SK-N-SH (cell line): ENCODE data around the gene SASH1. TPM values are rescaled to one million over a fixed set of nuclear protein-coding genes. Genes with fewer than 3 reads are reported as not detected.

ENCODE experiments used
- CTCF ChIA-PET: fragments of 300-600, 350-600 bp; formaldehyde crosslinking; extraction: SDS; loops from one replicate; lab custom pipeline; 2021; lab: Yijun Ruan, JAX
- POLR2A ChIA-PET: fragments of 350-600 bp; sonication (Branson Sonifier 250); formaldehyde crosslinking; extraction: SDS; loops from one replicate; lab custom pipeline; 2020; ENCODE audit warnings: antibody characterized with exemption, inconsistent platforms; lab: Yijun Ruan, JAX
- DNase-seq: peaks from one replicate; pipeline ENCODE4 v3.0.0; 2012
- H2AFZ ChIP-seq: fragments of 200-600 bp; sonication (generic); 2 replicates; pipeline ENCODE4 v1.8.1; 2016; ENCODE audit warnings: antibody characterized with exemption, mild to moderate bottlenecking, low read depth
- H3F3A ChIP-seq: fragments of 200-600 bp; sonication (generic); replicated peaks from 2 replicates; pipeline ENCODE3; 2016; ENCODE audit warnings: antibody characterized with exemption, mild to moderate bottlenecking; ENCODE audit not compliant: insufficient read depth
- H3K27ac ChIP-seq, 2 experiments: fragments of 200-500 bp in 1 of 2; fragments of 200-600 bp in 1 of 2; sonication (Bioruptor generic) in 1 of 2; sonication (generic), shearing (Covaris generic) in 1 of 2; 2 replicates each; pipeline versions ENCODE4 v1.5.1 to v1.6.1; 2014 to 2016; ENCODE audit warnings: low read depth in 2 of 2, inconsistent platforms in 1 of 2, low read length in 1 of 2, mild to moderate bottlenecking in 1 of 2, mixed read lengths in 1 of 2
- H3K27me3 ChIP-seq: fragments of 200-600 bp; sonication (generic), shearing (Covaris generic); 2 replicates; pipeline ENCODE4 v1.6.1; 2016; ENCODE audit warnings: mixed run types; ENCODE audit not compliant: insufficient read depth
- H3K36me3 ChIP-seq, 2 experiments: fragments of 200-500 bp in 1 of 2; fragments of 200-600 bp in 1 of 2; sonication (Bioruptor generic) in 1 of 2; sonication (generic) in 1 of 2; replicated peaks in 1 of 2; 2 replicates each; pipeline versions ENCODE3 to v1.5.1; 2014 to 2016; ENCODE audit warnings: low read length in 1 of 2, mild to moderate bottlenecking in 1 of 2; ENCODE audit not compliant: insufficient read depth in 2 of 2, control insufficient read depth in 1 of 2
- H3K4me1 ChIP-seq, 2 experiments: fragments of 200-500 bp in 1 of 2; fragments of 200-600 bp in 1 of 2; sonication (Bioruptor generic) in 1 of 2; sonication (generic), shearing (Covaris generic) in 1 of 2; 2 replicates each; pipeline versions ENCODE4 v1.5.1 to v1.6.1; 2014 to 2016; ENCODE audit warnings: low read depth in 1 of 2, low read length in 1 of 2, mixed run types in 1 of 2; ENCODE audit not compliant: insufficient read depth in 2 of 2, control insufficient read depth in 1 of 2
- H3K4me2 ChIP-seq: fragments of 200-600 bp; sonication (generic), shearing (Covaris generic); 2 replicates; pipeline ENCODE4 v1.6.1; 2017; ENCODE audit warnings: mixed run types
- H3K4me3 ChIP-seq, 2 experiments: fragments of 200-500 bp in 1 of 2; fragments of 200-600 bp in 1 of 2; sonication (Bioruptor generic) in 1 of 2; sonication (generic), shearing (Covaris generic) in 1 of 2; 2 replicates each; pipeline versions ENCODE4 v1.5.1 to v1.8.1; 2014 to 2016; ENCODE audit warnings: low read depth in 2 of 2, inconsistent platforms in 1 of 2, low read length in 1 of 2, mild to moderate bottlenecking in 1 of 2, mixed read lengths in 1 of 2, moderate library complexity in 1 of 2
- H3K79me2 ChIP-seq: fragments of 200-600 bp; sonication (generic); 2 replicates; pipeline ENCODE4 v1.8.1; 2017; ENCODE audit warnings: mild to moderate bottlenecking; ENCODE audit not compliant: insufficient read depth
- H3K9ac ChIP-seq: fragments of 200-600 bp; sonication (generic); 2 replicates; pipeline ENCODE4 v1.6.1; 2017; ENCODE audit warnings: mixed run types
- H3K9me2 ChIP-seq: fragments of 200-600 bp; sonication (generic); 2 replicates; pipeline ENCODE4 v1.6.1; 2017; ENCODE audit warnings: mixed run types
- H3K9me3 ChIP-seq: fragments of 200-600 bp; sonication (generic); 2 replicates; pipeline ENCODE4 v1.6.1; 2017; ENCODE audit warnings: mixed run types, mild to moderate bottlenecking, moderate library complexity
- H4K20me1 ChIP-seq: fragments of 200-600 bp; sonication (generic); 2 replicates; pipeline ENCODE4 v1.6.1; 2017; ENCODE audit warnings: mild to moderate bottlenecking, mixed run types; ENCODE audit not compliant: insufficient read depth
- CHD2 ChIP-seq: fragments of 150-350 bp; IDR thresholded peaks from 2 replicates; pipeline ENCODE4 v1.6.1; 2018; ENCODE audit warnings: low read length; ENCODE audit not compliant: partially characterized antibody
- CTCF ChIP-seq: fragments of 200-600 bp; sonication (generic); IDR thresholded peaks from 2 replicates; pipeline ENCODE4 v1.6.1; 2017; ENCODE audit warnings: antibody characterized with exemption, mild to moderate bottlenecking, moderate library complexity
- ELF1 ChIP-seq: IDR thresholded peaks from 2 replicates; pipeline ENCODE4 v1.4.0; 2012
- EP300 ChIP-seq, 2 experiments: IDR thresholded peaks; 2 replicates each; pipeline versions ENCODE4 v1.4.0 to v1.6.1; 2012; ENCODE audit warnings: borderline replicate concordance in 1 of 2, low read depth in 1 of 2, low read length in 1 of 2
- EZH2phosphoT487 ChIP-seq: fragments of 200-600 bp; sonication (generic); IDR thresholded peaks from 2 replicates; pipeline ENCODE4 v1.6.1; 2017; ENCODE audit warnings: low read depth, mixed run types, mild to moderate bottlenecking, antibody characterized with exemption, moderate library complexity, borderline replicate concordance
- FOSL2 ChIP-seq: IDR thresholded peaks from 2 replicates; pipeline ENCODE4 v1.4.0; 2012; ENCODE audit warnings: low read depth, mild to moderate bottlenecking, moderate library complexity, borderline replicate concordance
- FOXJ3 ChIP-seq: sonication (generic); formaldehyde crosslinking; IDR thresholded peaks from 2 replicates; pipeline ENCODE4 v1.5.1; 2020; ENCODE audit warnings: mild to moderate bottlenecking, missing genetic modification reagents
- FOXM1 ChIP-seq: IDR thresholded peaks from 2 replicates; pipeline ENCODE4 v1.4.0; 2012; ENCODE audit warnings: low read depth, mild to moderate bottlenecking
- GABPA ChIP-seq: IDR thresholded peaks from 2 replicates; pipeline ENCODE4 v1.4.0; 2012; ENCODE audit warnings: low read depth, mild to moderate bottlenecking
- GATA2 ChIP-seq: sonication (generic); formaldehyde crosslinking; IDR thresholded peaks from 2 replicates; pipeline ENCODE4 v1.5.0; 2020; ENCODE audit warnings: mild to moderate bottlenecking, missing genetic modification reagents
- MAX ChIP-seq: IDR thresholded peaks from 2 replicates; pipeline ENCODE4 v1.4.0; 2012; ENCODE audit warnings: low read depth
- NFIC ChIP-seq: IDR thresholded peaks from 2 replicates; pipeline ENCODE4 v1.4.0; 2012; ENCODE audit warnings: borderline replicate concordance
- NRF1 ChIP-seq: IDR thresholded peaks from 2 replicates; pipeline ENCODE4 v1.6.1; 2012; ENCODE audit warnings: low read depth, mild to moderate bottlenecking, low read length
- RAD21 ChIP-seq: IDR thresholded peaks from 2 replicates; pipeline ENCODE4 v1.6.1; 2012; ENCODE audit warnings: mild to moderate bottlenecking, low read length
- RFX5 ChIP-seq: IDR thresholded peaks from 2 replicates; pipeline ENCODE4 v1.6.1; 2012; ENCODE audit warnings: mild to moderate bottlenecking, improper control_type of control experiment, low read length
- RXRA ChIP-seq: IDR thresholded peaks from 2 replicates; pipeline ENCODE4 v1.4.0; 2012; ENCODE audit warnings: low read depth, mild to moderate bottlenecking, borderline replicate concordance
- SMC3 ChIP-seq: IDR thresholded peaks from 2 replicates; pipeline ENCODE4 v1.6.1; 2012; ENCODE audit warnings: low read depth, low read length, improper control_type of control experiment
- TCF12 ChIP-seq: IDR thresholded peaks from 2 replicates; pipeline ENCODE4 v1.4.0; 2012
- TEAD4 ChIP-seq: IDR thresholded peaks from 2 replicates; pipeline ENCODE4 v1.4.0; 2012; ENCODE audit warnings: mild to moderate bottlenecking, borderline replicate concordance; ENCODE audit not compliant: insufficient read depth
- YY1 ChIP-seq: IDR thresholded peaks from 2 replicates; pipeline ENCODE4 v1.4.0; 2012; ENCODE audit warnings: low read depth, mild to moderate bottlenecking
- ZBTB33 ChIP-seq: IDR thresholded peaks from 2 replicates; pipeline ENCODE4 v1.4.0; 2012; ENCODE audit warnings: low read depth, borderline replicate concordance
- WGBS: methylation state at CpG from one replicate; pipeline ENCODE4 v1.1.6; 2017; ENCODE audit warnings: low lambda C conversion rate; 5-methylcytosine and 5-hydroxymethylcytosine counted together
- polyA plus RNA-seq, 3 experiments: library from polyadenylated mRNA; depleted of rRNA; stranded (reverse); fragments of >200 nt; gene quantifications; 2 replicates each; pipeline ENCODE4 v1.2.3, GENCODE V29; 2012

SASH1 gene
- polyA plus RNA-seq, 1 of the 3 experiments (the other 2 are of a cell fraction) = 19.8 TPM

- TF ChIP-seq MAX (0 out of 2 replicates have a peak, but pooled peaks have one; percentile 12), RFX5 (no peak), CTCF (peak; percentile 89), RAD21 (peak; percentile 81), EP300 (IDR thresholded peaks at IDR 0.05; ENCODE audit: borderline replicate concordance in 1 of 2, low read depth in 1 of 2, low read length in 1 of 2) (no peak), FOSL2 (no peak), SMC3 (peak; percentile 67), GABPA (no peak), ZBTB33 (no peak)
- TF ChIP-seq, all 33 proteins: peak for 4
- Histone ChIP-seq H3K27me3 (no peaks in the 10 kb centered on the region), H3K9me2 (no peaks in the 10 kb centered on the region), H3K9ac (no peak overlapping the region), H3K27ac (peak overlapping the region in 1 of 2 experiments; percentile 47; a peak in 1 of 4 replicates), H3K4me1 (peaks cover 0 to 15% of the 10 kb centered on the region in 2 experiments; a peak in 2 of 4 replicates), H3K36me3 (peaks cover 2 to 10% of the 10 kb centered on the region in 2 experiments), H3F3A (peaks cover 26% of the 10 kb centered on the region), H3K4me3 (peak overlapping the region in 1 of 2 experiments; percentile 52; a peak in 1 of 4 replicates), H3K9me3 (no peaks in the 10 kb centered on the region), H2AFZ (no peak overlapping the region), H4K20me1 (no peaks in the 10 kb centered on the region), H3K4me2 (no peak overlapping the region; the same call in 1 of the 2 replicates), H3K79me2 (peaks cover 69% of the 10 kb centered on the region)
- POLR2A ChIA-PET = no interaction called here
- CTCF ChIA-PET = interaction anchor here (0.6 to 3.4 kb wide), 13 partner anchors 9 to 319 kb away, joined by 3 to 17 read pairs (median 4); no protein-coding TSS in a partner anchor
- WGBS = 36% methylated on average over 5 of the region's 5 CpGs
- peak; percentile 55 for DNase-seq
Observed at GRCh38 chr6:148464319-148465010, 121.8 kb downstream of the SASH1 start.

- H3K79me2 ChIP-seq = peaks cover 69% of the 10 kb centered on the region
- H3F3A ChIP-seq = peaks cover 26% of the 10 kb centered on the region
- H3K27ac ChIP-seq = no peak overlapping the region; a peak in 1 of 4 replicates
- H3K27me3 ChIP-seq = no peaks in the 10 kb centered on the region
- H3K9me2 ChIP-seq = no peaks in the 10 kb centered on the region
- WGBS = 46% methylated on average over 5 of the region's 5 CpGs
- ChIA-PET CTCF (interaction anchor here (0.9 to 3.4 kb wide), 6 partner anchors 11 to 320 kb away, joined by 3 to 17 read pairs (median 6); no protein-coding TSS in a partner anchor), POLR2A (no interaction called here)
- H4K20me1 ChIP-seq = no peaks in the 10 kb centered on the region
- peaks cover 0 to 15% of the 10 kb centered on the region in 2 experiments; a peak in 2 of 4 replicates for H3K4me1 ChIP-seq
- no peaks in the 10 kb centered on the region for H3K9me3 ChIP-seq
- DNase-seq = no peak
- H3K4me3 ChIP-seq = peak overlapping the region in 1 of 2 experiments; percentile 52; a peak in 1 of 4 replicates
- H2AFZ ChIP-seq = no peak overlapping the region
- H3K36me3 ChIP-seq = peaks cover 0 to 5% of the 10 kb centered on the region in 2 experiments
- no peak overlapping the region for H3K9ac ChIP-seq
- no peak overlapping the region for H3K4me2 ChIP-seq
- TF ChIP-seq TEAD4 (no peak), EZH2phosphoT487 (no peak), RXRA (no peak), CTCF (no peak), FOXM1 (no peak), FOXJ3 (CRISPR knock-in tag) (no peak), CHD2 (no peak), YY1 (no peak), TCF12 (no peak), ELF1 (no peak), GATA2 (CRISPR knock-in tag) (no peak), NRF1 (no peak), FOSL2 (no peak), MAX (no peak), NFIC (no peak), EP300 (IDR thresholded peaks at IDR 0.05; ENCODE audit: borderline replicate concordance in 1 of 2, low read depth in 1 of 2, low read length in 1 of 2) (no peak)
Observed at GRCh38 chr6:148465011-148465335, 122.3 kb downstream of the SASH1 start.
